Liver (tissue), 3 donors: ENCODE results near the gene ABCB9.

Experiments
- ATF3 ChIP-seq: IDR thresholded peaks from 2 replicates; pipeline ENCODE4 v1.6.1; 2016; ENCODE audit warnings: antibody characterized with exemption
- CTCF ChIP-seq: fragments of 150-350 bp; IDR thresholded peaks from 2 replicates; pipeline ENCODE4 v1.5.1; 2017; ENCODE audit warnings: improper control_type of control experiment, low read depth, low read length; ENCODE audit not compliant: missing input control
- EGR1 ChIP-seq, 2 donors: IDR thresholded peaks; 2 replicates each; pipeline ENCODE4 v1.6.1; 2016 to 2018; ENCODE audit warnings: antibody characterized with exemption in 2 of 2, low read depth in 2 of 2
- GABPA ChIP-seq, 2 donors: IDR thresholded peaks in 1 of 2; conservative IDR thresholded peaks in 1 of 2; 2 replicates each; pipeline ENCODE4 v1.6.1; 2016; ENCODE audit warnings: antibody characterized with exemption in 2 of 2, mild to moderate bottlenecking in 1 of 2, moderate library complexity in 1 of 2
- MAX ChIP-seq: IDR thresholded peaks from 2 replicates; pipeline ENCODE4 v1.6.1; 2016; ENCODE audit warnings: antibody characterized with exemption
- REST ChIP-seq: IDR thresholded peaks from 2 replicates; pipeline ENCODE4 v1.6.1; 2016; ENCODE audit warnings: antibody characterized with exemption, mild to moderate bottlenecking
- ZBTB33 ChIP-seq: IDR thresholded peaks from 2 replicates; pipeline ENCODE4 v1.6.1; 2016; ENCODE audit warnings: antibody characterized with exemption
- donor health status: healthy.
- donor health status: healthy.

- TF ChIP-seq CTCF, result no peak
- TF ChIP-seq REST, result no peak
- TF ChIP-seq ZBTB33, result no peak
- TF ChIP-seq MAX, result no peak
- TF ChIP-seq EGR1 (IDR thresholded peaks at IDR 0.05; ENCODE audit: low read depth in 2 of 2), result no peak
- TF ChIP-seq ATF3, result no peak
- TF ChIP-seq GABPA (IDR thresholded peaks at IDR 0.05 in 1 of 2, conservative IDR thresholded peaks at IDR 0.05 in 1 of 2), result no peak
These were observed 7.9 kb downstream of the ABCB9 start for GRCh38 chr12:122958198-122958888.
